Gastrocnemius medialis (tissue), 4 donors: ENCODE results near the gene MAML3.

Experiments
- CTCF ChIP-seq, 5 experiments: fragments of 450-650 bp in 3 of 5; fragments of 200-600 bp in 2 of 5; sonication (generic) in 2 of 5; IDR thresholded peaks in 4 of 5; conservative IDR thresholded peaks in 1 of 5; 1 replicate in 4 of 5; 2 replicates in 1 of 5; pipeline ENCODE4 v1.5.1; 2016 to 2019; ENCODE audit warnings: antibody characterized with exemption in 5 of 5, mild to moderate bottlenecking in 3 of 5, moderate library complexity in 3 of 5
- POLR2A ChIP-seq, 2 donors: fragments of 450-650 bp; IDR thresholded peaks; one replicate each; pipeline ENCODE4 v1.6.1; 2017; ENCODE audit warnings: antibody characterized with exemption in 2 of 2, mild to moderate bottlenecking in 2 of 2, moderate library complexity in 2 of 2

GRCh38 chr4:139890816-139891215 lies 263.2 kb downstream of the MAML3 start:
- TF ChIP-seq CTCF (IDR thresholded peaks at IDR 0.05 in 4 of 5, conservative IDR thresholded peaks at IDR 0.05 in 1 of 5) (no peak), POLR2A (IDR thresholded peaks at IDR 0.05) (no peak)
